ENCODE data around the gene FBXL4. TPM values are rescaled to one million over a fixed set of nuclear protein-coding genes. Genes with fewer than 3 reads are reported as not detected.
A peak's percentile ranks its signal among the peaks of the same experiment; 100 is the strongest.

FBXL4 gene
- polyA plus RNA-seq: 1 to 10 TPM; 2.9 to 8.6 (median 4.6) TPM

GRCh38 chr6:98947411-98948292 lies at the start of gene FBXL4:
Gene FBXL4, minus strand, starts transcription at chr6:98947946. Its CDS starts 20,958 bp downstream, at chr6:98926988.
- Mint-ChIP-seq H3K4me3 (peak within 1 kb of the TSS; percentile 93 to 98 (median 94)), H3K4me1 (peaks cover 19 to 33% of the 10 kb centered on the region in 2 donors), H3K36me3 (peaks cover 0 to 10% (median 7%) of the 10 kb centered on the region in 3 donors), H3K27me3 (ENCODE audit: low read depth in 3 of 3) (peaks cover 0 to 7% (median 3%) of the 10 kb centered on the region in 3 donors), H3K27ac (peak within 1 kb of the TSS; percentile 88 to 96 (median 93)), H3K9me3 (no peaks in the 10 kb centered on the region)
- DNase-seq: peak; percentile 79 to 84 (median 84)

- no peak for DNase-seq
- Mint-ChIP-seq H3K27me3 (ENCODE audit: low read depth in 3 of 3) (peaks cover 2 to 6% (median 5%) of the 10 kb centered on the region in 3 donors), H3K4me1 (no peaks in the 10 kb centered on the region), H3K9me3 (peaks cover 0 to 8% (median 0%) of the 10 kb centered on the region in 6 donors), H3K27ac (no peak overlapping the region), H3K4me3 (no peak overlapping the region), H3K36me3 (no peaks in the 10 kb centered on the region)
Measured at GRCh38 chr6:98995116-98995515, 47.4 kb upstream of the FBXL4 start.

DNA sequence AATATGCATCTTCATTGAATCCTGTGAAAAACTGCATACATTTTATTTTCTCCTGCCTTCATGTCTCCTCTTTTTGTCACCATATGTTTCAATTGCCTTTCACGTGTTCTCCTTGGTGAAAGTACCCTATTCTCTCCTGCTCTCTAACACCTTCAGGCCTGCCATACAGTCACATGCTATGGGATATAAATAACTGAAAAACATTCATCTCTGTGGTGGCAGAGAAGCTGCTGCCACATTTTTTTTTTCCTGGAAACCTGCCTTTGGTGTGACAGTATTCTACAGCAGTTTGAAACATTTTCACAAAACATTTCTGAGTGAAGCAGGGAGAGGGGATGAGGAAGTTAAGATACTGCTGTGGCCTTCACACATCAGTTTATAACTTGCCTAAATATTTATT lies 44.8 kb upstream of the FBXL4 start:
- no peaks in the 10 kb centered on the region for H3K36me3 Mint-ChIP-seq
- H3K9me3 Mint-ChIP-seq: peaks cover 0 to 10% (median 0%) of the 10 kb centered on the region in 6 donors
- no peak for DNase-seq
- no peaks in the 10 kb centered on the region for H3K4me1 Mint-ChIP-seq
- no peak overlapping the region for H3K4me3 Mint-ChIP-seq
- no peak overlapping the region for H3K27ac Mint-ChIP-seq
- peaks cover 2 to 6% (median 3%) of the 10 kb centered on the region in 3 donors for H3K27me3 Mint-ChIP-seq (ENCODE audit: low read depth in 3 of 3)

DNA sequence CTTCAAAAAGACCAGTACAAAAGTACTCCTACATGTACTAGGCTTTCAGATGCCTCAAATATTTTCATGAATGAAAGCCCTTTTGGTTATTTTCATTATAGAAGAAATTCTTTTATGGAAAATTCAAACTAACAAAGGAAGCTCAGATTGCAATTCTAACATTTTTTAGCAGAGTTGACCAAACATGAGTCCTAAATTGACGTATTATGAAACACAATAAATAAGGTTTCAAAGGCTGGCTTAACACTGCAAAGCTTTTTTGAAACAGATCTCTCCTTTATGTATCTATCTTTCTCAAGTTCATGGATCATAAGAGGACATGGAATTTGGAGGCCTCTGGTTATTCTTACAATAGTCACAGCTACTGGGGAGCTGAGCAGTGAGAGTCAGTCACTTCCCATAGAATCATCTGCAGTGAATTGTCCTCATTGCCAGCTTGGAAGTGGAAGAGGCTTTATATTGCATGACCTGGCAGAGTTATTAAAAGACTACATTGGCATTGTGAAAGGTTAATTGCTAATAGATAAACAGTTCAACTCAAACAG lies 38.4 kb upstream of the FBXL4 start:
- Mint-ChIP-seq H3K4me1 (no peaks in the 10 kb centered on the region), H3K27me3 (ENCODE audit: low read depth in 3 of 3) (peaks cover 0 to 4% (median 4%) of the 10 kb centered on the region in 3 donors), H3K4me3 (no peak overlapping the region), H3K36me3 (no peaks in the 10 kb centered on the region), H3K9me3 (peaks cover 0 to 3% (median 0%) of the 10 kb centered on the region in 6 donors), H3K27ac (no peak overlapping the region)
- no peak for DNase-seq

GRCh38 chr6:98985391-98985790 lies 37.6 kb upstream of the FBXL4 start:
- H3K27ac Mint-ChIP-seq: no peak overlapping the region
- peaks cover 0 to 3% (median 0%) of the 10 kb centered on the region in 6 donors for H3K9me3 Mint-ChIP-seq
- H3K4me3 Mint-ChIP-seq: no peak overlapping the region
- H3K36me3 Mint-ChIP-seq: no peaks in the 10 kb centered on the region
- DNase-seq: no peak
- no peaks in the 10 kb centered on the region for H3K4me1 Mint-ChIP-seq
- H3K27me3 Mint-ChIP-seq (ENCODE audit: low read depth in 3 of 3): peaks cover 0 to 4% (median 3%) of the 10 kb centered on the region in 3 donors

DNA sequence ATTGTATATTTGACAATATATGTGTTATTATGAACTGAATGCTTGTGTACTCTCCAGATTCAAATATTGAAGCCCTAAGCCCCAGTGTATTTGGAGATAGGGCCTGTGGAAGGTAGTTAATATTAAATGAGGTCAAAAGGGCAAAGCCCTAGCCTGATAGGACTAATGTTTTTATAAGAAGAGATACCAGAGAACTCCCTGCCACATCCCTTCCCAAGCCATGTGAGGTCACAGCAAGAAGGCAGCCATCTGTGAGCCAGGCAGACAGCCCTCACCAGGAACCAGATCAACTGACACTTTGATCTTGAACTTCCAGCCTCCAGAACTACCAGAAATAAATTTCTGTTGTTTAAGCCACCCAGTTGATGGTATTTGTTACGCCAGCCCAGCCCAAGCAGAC lies 36.4 kb upstream of the FBXL4 start:
- no peak for DNase-seq
- peaks cover 0 to 4% (median 3%) of the 10 kb centered on the region in 3 donors for H3K27me3 Mint-ChIP-seq (ENCODE audit: low read depth in 3 of 3)
- no peaks in the 10 kb centered on the region for H3K36me3 Mint-ChIP-seq
- no peaks in the 10 kb centered on the region for H3K4me1 Mint-ChIP-seq
- H3K4me3 Mint-ChIP-seq: no peak overlapping the region
- H3K27ac Mint-ChIP-seq: no peak overlapping the region
- H3K9me3 Mint-ChIP-seq: peaks cover 0 to 3% (median 0%) of the 10 kb centered on the region in 6 donors

DNA sequence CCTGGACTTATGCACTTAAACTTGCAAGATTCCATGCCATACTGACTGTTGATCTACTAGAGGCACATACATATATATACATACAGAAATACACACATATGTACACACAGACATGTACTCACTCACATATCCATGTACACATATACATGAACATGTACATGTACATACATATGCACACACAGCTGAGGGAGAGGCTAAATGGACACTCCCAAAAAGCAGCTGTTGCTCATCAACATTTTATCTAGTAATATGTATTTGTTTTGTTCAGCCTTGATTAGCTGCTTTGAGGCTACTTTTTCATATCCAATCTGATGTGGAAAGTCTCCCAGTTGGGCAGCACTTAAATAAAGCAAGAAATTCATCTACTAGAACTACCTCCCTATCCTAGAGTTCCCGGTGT lies 33.7 kb upstream of the FBXL4 start:
- Mint-ChIP-seq H3K9me3 (no peaks in the 10 kb centered on the region), H3K27me3 (ENCODE audit: low read depth in 3 of 3) (peaks cover 0 to 4% (median 3%) of the 10 kb centered on the region in 3 donors), H3K36me3 (no peaks in the 10 kb centered on the region), H3K27ac (no peak overlapping the region), H3K4me3 (no peak overlapping the region), H3K4me1 (peaks cover 0 to 8% of the 10 kb centered on the region in 2 donors)
- no peak for DNase-seq

DNA sequence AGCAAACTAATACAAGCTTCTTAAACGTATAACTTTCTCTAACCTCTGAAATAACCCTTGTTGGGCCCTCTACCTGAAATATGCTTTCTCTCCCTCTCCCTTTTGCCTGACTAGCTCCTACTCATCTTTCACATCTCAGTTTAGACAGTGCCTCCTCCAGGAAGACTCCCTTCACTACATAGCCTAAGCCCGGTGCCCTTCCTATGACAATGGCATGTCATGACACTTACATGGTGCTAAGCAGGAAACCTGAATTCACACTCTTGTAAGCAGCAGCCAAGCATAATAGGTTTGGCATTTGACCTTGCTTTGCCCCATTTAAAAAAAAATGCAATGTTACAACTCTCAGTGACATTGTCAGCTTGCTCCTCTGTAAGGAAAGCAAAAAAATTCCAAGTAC lies 33.1 kb upstream of the FBXL4 start:
- H3K36me3 Mint-ChIP-seq: no peaks in the 10 kb centered on the region
- peaks cover 0 to 8% of the 10 kb centered on the region in 2 donors for H3K4me1 Mint-ChIP-seq
- no peak overlapping the region for H3K4me3 Mint-ChIP-seq
- no peak overlapping the region for H3K27ac Mint-ChIP-seq
- peaks cover 0 to 4% (median 3%) of the 10 kb centered on the region in 3 donors for H3K27me3 Mint-ChIP-seq (ENCODE audit: low read depth in 3 of 3)
- no peak for DNase-seq
- no peaks in the 10 kb centered on the region for H3K9me3 Mint-ChIP-seq

DNA sequence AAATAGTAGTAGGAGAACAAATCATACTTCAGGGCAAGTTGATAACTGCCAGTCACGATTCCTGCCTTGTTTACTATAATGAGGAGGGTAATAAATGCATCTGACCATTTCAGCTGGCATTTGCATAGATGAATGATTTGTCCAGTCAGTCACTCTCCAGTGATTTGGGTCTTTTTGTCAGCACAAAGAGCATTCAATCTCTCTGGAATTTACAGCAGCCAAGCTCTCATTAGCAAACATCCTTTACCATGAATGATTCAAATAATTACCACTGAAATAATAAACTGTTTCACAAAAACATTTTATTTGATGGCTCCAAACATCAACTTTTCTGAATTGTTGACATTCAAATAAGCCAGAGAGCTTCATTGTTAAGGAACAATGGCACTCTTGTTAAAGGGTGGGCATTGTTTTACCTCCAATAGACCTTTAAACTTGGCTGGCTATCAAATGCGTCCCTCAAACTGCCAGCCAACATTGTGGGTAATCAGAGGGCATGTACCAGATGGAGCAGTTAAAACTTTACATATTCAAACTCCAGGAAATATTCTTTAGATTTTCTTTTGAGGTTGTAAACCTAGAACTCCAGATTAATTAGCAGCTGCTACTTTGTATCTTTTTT lies 30.0 kb upstream of the FBXL4 start:
- no peak overlapping the region for H3K27ac Mint-ChIP-seq
- H3K27me3 Mint-ChIP-seq (ENCODE audit: low read depth in 3 of 3): peaks cover 0 to 5% (median 0%) of the 10 kb centered on the region in 3 donors
- H3K36me3 Mint-ChIP-seq: no peaks in the 10 kb centered on the region
- peaks cover 0 to 8% of the 10 kb centered on the region in 2 donors for H3K4me1 Mint-ChIP-seq
- no peaks in the 10 kb centered on the region for H3K9me3 Mint-ChIP-seq
- DNase-seq: no peak
- no peak overlapping the region for H3K4me3 Mint-ChIP-seq

DNA sequence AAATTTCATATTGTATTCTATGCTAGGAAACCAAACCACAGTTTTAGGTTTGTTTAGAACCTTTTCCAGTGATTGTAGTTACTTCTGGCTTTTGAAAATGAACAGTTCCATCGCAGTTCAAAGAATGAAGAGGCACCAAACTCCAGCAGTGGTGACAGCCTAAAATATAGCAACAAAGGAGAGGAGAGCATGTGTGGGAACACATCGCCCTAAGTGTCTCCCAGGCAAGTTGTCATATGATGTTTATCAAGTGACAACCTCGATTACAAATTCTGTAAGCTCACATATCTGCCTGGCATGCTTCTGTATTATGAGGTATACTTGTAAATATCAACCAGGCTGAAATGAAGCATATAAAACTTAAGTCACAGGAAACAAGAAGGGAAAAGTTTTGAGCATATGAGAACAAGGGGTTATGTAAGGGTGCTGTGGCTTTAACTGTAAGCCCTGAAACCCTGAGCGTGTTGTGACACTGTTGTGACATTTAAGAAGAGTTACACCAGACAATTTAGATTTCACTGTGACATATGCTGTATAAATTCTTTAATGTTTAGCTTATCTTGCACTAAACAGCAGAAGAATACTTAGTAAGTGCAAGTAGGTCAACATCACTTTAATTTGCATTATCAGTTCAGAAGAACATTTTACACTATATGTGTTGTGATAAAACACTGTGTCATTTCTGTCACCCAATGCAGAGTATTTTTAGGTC lies 29.1 kb upstream of the FBXL4 start:
- H3K27ac Mint-ChIP-seq: no peak overlapping the region
- H3K27me3 Mint-ChIP-seq (ENCODE audit: low read depth in 3 of 3): peaks cover 0 to 8% (median 0%) of the 10 kb centered on the region in 3 donors
- peaks cover 0 to 8% of the 10 kb centered on the region in 2 donors for H3K4me1 Mint-ChIP-seq
- H3K36me3 Mint-ChIP-seq: no peaks in the 10 kb centered on the region
- H3K4me3 Mint-ChIP-seq: no peak overlapping the region
- no peak for DNase-seq
- H3K9me3 Mint-ChIP-seq: no peaks in the 10 kb centered on the region

- Mint-ChIP-seq H3K36me3 (no peaks in the 10 kb centered on the region), H3K4me3 (no peak overlapping the region), H3K27ac (no peak overlapping the region), H3K4me1 (peaks cover 0 to 8% of the 10 kb centered on the region in 2 donors), H3K27me3 (ENCODE audit: low read depth in 3 of 3) (peaks cover 0 to 11% (median 0%) of the 10 kb centered on the region in 3 donors), H3K9me3 (peaks cover 0 to 2% (median 0%) of the 10 kb centered on the region in 6 donors)
- no peak for DNase-seq
Measured at GRCh38 chr6:98975421-98975820, 27.7 kb upstream of the FBXL4 start.

GRCh38 chr6:98974309-98974708 lies 26.6 kb upstream of the FBXL4 start:
- H3K9me3 Mint-ChIP-seq: peaks cover 0 to 2% (median 0%) of the 10 kb centered on the region in 6 donors
- no peak overlapping the region for H3K4me3 Mint-ChIP-seq
- H3K27me3 Mint-ChIP-seq (ENCODE audit: low read depth in 3 of 3): peaks cover 0 to 11% (median 0%) of the 10 kb centered on the region in 3 donors
- H3K36me3 Mint-ChIP-seq: no peaks in the 10 kb centered on the region
- no peak overlapping the region for H3K27ac Mint-ChIP-seq
- DNase-seq: no peak
- peaks cover 0 to 8% of the 10 kb centered on the region in 2 donors for H3K4me1 Mint-ChIP-seq

DNA sequence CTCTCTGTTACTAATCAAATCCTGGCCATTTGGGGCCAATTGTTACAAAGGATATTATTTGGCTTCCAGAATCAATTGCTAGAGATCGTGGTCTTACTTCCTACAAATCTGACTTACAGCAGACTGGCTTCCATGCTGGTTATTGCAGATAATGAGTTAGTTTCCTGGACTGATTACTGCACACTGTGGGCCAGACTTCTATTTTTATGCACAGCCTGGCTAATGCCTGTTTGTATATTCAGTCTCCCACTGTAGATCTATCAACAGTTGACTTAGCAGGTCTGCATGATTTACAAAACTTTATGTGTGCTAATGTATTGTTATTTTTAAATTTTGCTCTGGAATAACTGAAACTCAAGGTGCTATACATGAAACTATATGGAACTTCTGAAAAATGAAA lies 25.8 kb upstream of the FBXL4 start:
- peaks cover 0 to 5% of the 10 kb centered on the region in 2 donors for H3K4me1 Mint-ChIP-seq
- H3K36me3 Mint-ChIP-seq: no peaks in the 10 kb centered on the region
- H3K27ac Mint-ChIP-seq: no peak overlapping the region
- H3K9me3 Mint-ChIP-seq: peaks cover 0 to 2% (median 0%) of the 10 kb centered on the region in 6 donors
- H3K4me3 Mint-ChIP-seq: no peak overlapping the region
- H3K27me3 Mint-ChIP-seq (ENCODE audit: low read depth in 3 of 3): peaks cover 0 to 13% (median 0%) of the 10 kb centered on the region in 3 donors
- no peak for DNase-seq

All from immature natural killer cell (primary cell).